ENCODE results near the gene TLCD1.

- no peak for TF ChIP-seq POLR2A (IDR thresholded peaks at IDR 0.05)
- no peak for TF ChIP-seq EP300 (IDR thresholded peaks at IDR 0.05)
- no peak for TF ChIP-seq CTCF (IDR thresholded peaks at IDR 0.05)
Observed at GRCh38 chr17:28748852-28749515, 23.0 kb upstream of the TLCD1 start.

Measured in suprapubic skin (tissue), 3 donors.